ENCODE measurements around the gene TPM4.
A peak's percentile ranks its signal among the peaks of the same experiment; 100 is the strongest.
"Not testable (repeated sequence)": the region's sequence is repeated elsewhere in the genome, so short reads cannot be mapped to it uniquely, and the experiment has no call there.

Gene TPM4

GRCh38 chr19:16104722-16105121 lies 28.4 kb downstream of the TPM4 start:
- H3K27ac Mint-ChIP-seq = peak overlapping the region in 1 of 2 donors; percentile 44

GRCh38 chr19:16106121-16106520 lies 29.8 kb downstream of the TPM4 start:
- no peak overlapping the region for H3K27ac Mint-ChIP-seq

More at GRCh38 chr19:16104722-16105121, 28.4 kb downstream of the TPM4 start:
- peaks cover 52% of the 10 kb centered on the region for H3K36me3 Mint-ChIP-seq (ENCODE audit: insufficient read depth)
- no peak for ATAC-seq (replicated peaks)
- DNase-seq = no peak
- H3K9me3 Mint-ChIP-seq = no peaks in the 10 kb centered on the region
- no peak overlapping the region for H3K4me3 Mint-ChIP-seq
- H3K4me1 Mint-ChIP-seq (ENCODE audit: low read depth in 2 of 2) = peaks cover 0 to 4% of the 10 kb centered on the region in 2 donors
- no peaks in the 10 kb centered on the region for H3K27me3 Mint-ChIP-seq

DNA sequence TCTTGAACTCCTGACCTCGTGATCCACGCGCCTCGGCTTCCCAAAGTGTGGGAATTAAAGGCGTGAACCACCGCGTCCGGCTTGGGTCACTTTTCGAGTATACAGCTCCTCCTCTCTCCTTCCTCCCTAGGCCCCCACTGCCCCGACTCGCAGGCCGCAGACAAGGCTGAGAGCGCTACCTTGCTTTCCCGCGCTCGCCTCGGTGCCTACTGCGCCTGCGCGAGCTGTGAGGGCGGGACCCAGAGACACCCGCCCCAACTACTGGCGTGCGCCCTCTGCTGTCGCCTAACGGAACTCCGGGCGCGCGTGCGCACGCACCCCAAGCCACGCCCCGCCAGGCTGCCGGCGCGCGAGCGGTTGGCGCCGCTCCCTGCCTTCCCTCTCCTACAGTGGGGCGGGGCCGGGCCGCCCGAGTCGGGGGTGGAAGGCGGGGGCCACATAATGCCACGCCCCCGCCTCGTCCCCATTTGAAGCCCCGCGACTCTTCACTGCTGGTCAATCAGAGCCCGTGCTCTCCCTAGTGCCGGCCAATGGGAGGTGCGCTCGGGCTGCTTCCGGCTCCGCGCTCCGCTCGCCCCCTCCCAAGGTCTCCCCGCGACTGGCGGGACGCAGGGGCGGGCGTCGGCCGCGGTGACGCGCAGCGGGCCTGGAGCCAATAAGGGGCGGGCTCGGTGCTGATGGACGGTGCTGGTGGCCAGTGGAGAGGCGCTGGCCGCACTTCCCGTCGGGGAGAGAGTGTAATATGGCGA lies 35.0 kb downstream of the TPM4 start, which contains the start of gene RAB8A:
Gene RAB8A, plus strand, starts transcription at position 730 of the 749 bp plus-strand sequence. Its CDS starts 13 bp downstream, at position 743.
- H3K27me3 Mint-ChIP-seq = no peaks in the 10 kb centered on the region
- no peaks in the 10 kb centered on the region for H3K9me3 Mint-ChIP-seq
- peak within 1 kb of the TSS; percentile 97 to 99 for H3K27ac Mint-ChIP-seq
- ATAC-seq (replicated peaks) (peak; percentile 89), DNase-seq (peak; percentile 98 to 100 (median 99))
- H3K4me3 Mint-ChIP-seq = peak within 1 kb of the TSS; percentile 89 to 97
- peaks cover 25% of the 10 kb centered on the region for H3K36me3 Mint-ChIP-seq (ENCODE audit: insufficient read depth)
- peaks cover 26 to 29% of the 10 kb centered on the region in 2 donors for H3K4me1 Mint-ChIP-seq (ENCODE audit: low read depth in 2 of 2)

More at GRCh38 chr19:16106121-16106520, 29.8 kb downstream of the TPM4 start:
- H3K4me1 Mint-ChIP-seq (ENCODE audit: low read depth in 2 of 2) = peaks cover under 1 to 2% of the 10 kb centered on the region in 2 donors
- ATAC-seq (replicated peaks) (peak; percentile 30), DNase-seq (no peak)
- no peaks in the 10 kb centered on the region for H3K27me3 Mint-ChIP-seq
- H3K36me3 Mint-ChIP-seq (ENCODE audit: insufficient read depth) = peaks cover 41% of the 10 kb centered on the region
- no peaks in the 10 kb centered on the region for H3K9me3 Mint-ChIP-seq
- H3K4me3 Mint-ChIP-seq = no peak overlapping the region

DNA sequence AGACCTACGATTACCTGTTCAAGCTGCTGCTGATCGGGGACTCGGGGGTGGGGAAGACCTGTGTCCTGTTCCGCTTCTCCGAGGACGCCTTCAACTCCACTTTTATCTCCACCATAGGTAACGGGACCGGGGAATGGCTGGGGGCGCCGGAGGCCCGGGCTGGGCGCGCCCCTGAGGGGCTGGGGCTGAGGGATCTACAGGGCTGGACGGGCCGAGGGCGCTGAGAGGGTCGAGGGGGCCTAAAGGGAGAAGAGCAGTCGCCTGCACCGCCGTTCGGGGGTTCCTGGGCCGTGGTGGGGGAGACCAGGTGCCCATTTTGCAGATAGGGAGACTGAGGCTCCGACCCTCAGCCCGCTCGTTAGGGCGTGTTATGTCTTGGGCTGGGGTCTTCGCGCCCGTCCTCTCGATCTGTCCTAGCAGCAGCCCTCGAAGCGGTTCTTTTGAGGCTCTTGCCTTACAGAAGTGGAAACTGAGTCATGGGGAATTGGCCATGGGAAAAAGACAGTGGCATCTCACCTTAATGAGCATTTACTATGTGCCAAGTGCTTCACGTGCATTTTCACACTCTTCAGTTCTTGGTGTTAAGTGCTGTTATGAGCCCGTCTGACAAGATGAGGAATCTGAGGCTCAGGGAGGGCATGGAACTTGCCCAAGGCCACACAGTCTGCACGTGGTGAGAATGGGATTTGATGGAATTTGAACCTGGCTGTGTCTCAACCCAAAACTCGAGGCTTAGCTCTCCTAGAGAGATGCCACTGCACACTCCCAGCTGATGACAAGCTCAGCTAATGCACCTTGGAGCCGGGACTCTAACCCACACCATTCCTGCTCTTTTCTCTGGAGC lies 35.8 kb downstream of the TPM4 start:
- DNase-seq (no peak), ATAC-seq (replicated peaks) (no peak)
- Mint-ChIP-seq H3K9me3 (no peaks in the 10 kb centered on the region), H3K27ac (peak overlapping the region; percentile 97 to 99), H3K4me3 (peak overlapping the region; percentile 89 to 97), H3K27me3 (no peaks in the 10 kb centered on the region), H3K36me3 (ENCODE audit: insufficient read depth) (peaks cover 28% of the 10 kb centered on the region), H3K4me1 (ENCODE audit: low read depth in 2 of 2) (peaks cover 30 to 31% of the 10 kb centered on the region in 2 donors)

DNA sequence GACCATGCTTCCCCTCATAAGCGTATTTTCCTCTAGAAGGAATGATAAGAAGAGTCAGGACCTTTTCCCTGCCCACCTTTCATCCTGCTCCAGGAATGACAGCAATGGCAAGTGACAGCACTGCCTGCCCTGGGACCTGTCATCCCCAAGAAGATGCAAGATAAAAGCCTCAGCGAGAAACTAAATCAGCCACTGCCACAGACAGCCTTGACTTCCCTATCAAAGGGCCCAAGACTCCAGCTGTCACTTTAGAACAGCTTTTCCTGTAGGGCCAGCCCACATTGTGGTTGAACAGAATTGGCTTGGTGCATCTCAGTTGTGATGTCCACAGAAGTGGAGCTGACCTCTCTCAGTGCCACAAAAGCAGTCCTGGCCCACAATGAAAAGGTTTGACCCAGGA lies 36.5 kb downstream of the TPM4 start:
- no peak for ATAC-seq (replicated peaks)
- Mint-ChIP-seq H3K4me3 (peak overlapping the region; percentile 89 to 97), H3K36me3 (ENCODE audit: insufficient read depth) (peaks cover 29% of the 10 kb centered on the region), H3K4me1 (ENCODE audit: low read depth in 2 of 2) (peaks cover 36 to 37% of the 10 kb centered on the region in 2 donors), H3K27ac (peak overlapping the region; percentile 97 to 99), H3K9me3 (no peaks in the 10 kb centered on the region), H3K27me3 (no peaks in the 10 kb centered on the region)
- no peak for DNase-seq

DNA sequence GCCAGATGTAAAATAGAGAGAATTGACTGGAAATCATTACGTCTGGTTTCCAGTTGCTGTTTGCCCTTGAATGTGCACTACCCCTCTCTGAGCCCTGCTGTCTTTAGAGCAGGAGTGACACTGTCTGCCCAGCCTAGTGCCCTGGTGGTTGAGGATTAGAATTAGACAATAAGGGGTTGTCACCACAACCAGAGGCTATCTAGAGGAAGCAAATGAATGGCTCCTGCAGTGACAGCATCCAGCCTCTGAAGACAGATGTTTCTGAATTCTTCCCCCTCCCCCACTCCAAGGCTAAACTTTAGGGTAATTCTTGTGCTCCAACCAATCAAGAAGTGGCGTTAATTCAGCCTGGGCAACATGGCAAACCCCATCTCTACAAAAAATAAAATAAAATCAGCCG lies 37.4 kb downstream of the TPM4 start:
- no peaks in the 10 kb centered on the region for H3K27me3 Mint-ChIP-seq
- H3K9me3 Mint-ChIP-seq = no peaks in the 10 kb centered on the region
- peak overlapping the region; percentile 38 to 41 for H3K4me3 Mint-ChIP-seq
- ATAC-seq (replicated peaks) (no peak), DNase-seq (no peak)
- H3K4me1 Mint-ChIP-seq (ENCODE audit: low read depth in 2 of 2) = peaks cover 46 to 47% of the 10 kb centered on the region in 2 donors
- H3K36me3 Mint-ChIP-seq (ENCODE audit: insufficient read depth) = peaks cover 34% of the 10 kb centered on the region
- peak overlapping the region; percentile 28 to 41 for H3K27ac Mint-ChIP-seq

- H3K27ac Mint-ChIP-seq = no peak overlapping the region
- DNase-seq (no peak), ATAC-seq (replicated peaks) (no peak)
- no peaks in the 10 kb centered on the region for H3K27me3 Mint-ChIP-seq
- peak overlapping the region; percentile 2 to 39 for H3K4me3 Mint-ChIP-seq
- H3K36me3 Mint-ChIP-seq (ENCODE audit: insufficient read depth) = peaks cover 50% of the 10 kb centered on the region
- H3K4me1 Mint-ChIP-seq (ENCODE audit: low read depth in 2 of 2) = peaks cover 55 to 59% of the 10 kb centered on the region in 2 donors
- no peaks in the 10 kb centered on the region for H3K9me3 Mint-ChIP-seq
Measured at GRCh38 chr19:16115301-16116039, 39.2 kb downstream of the TPM4 start.

- DNase-seq (no peak), ATAC-seq (replicated peaks) (no peak)
- H3K4me1 Mint-ChIP-seq (ENCODE audit: low read depth in 2 of 2) = peaks cover 55 to 59% of the 10 kb centered on the region in 2 donors
- peaks cover 51% of the 10 kb centered on the region for H3K36me3 Mint-ChIP-seq (ENCODE audit: insufficient read depth)
- no peaks in the 10 kb centered on the region for H3K9me3 Mint-ChIP-seq
- no peaks in the 10 kb centered on the region for H3K27me3 Mint-ChIP-seq
- peak overlapping the region in 1 of 2 donors; percentile 94 for H3K27ac Mint-ChIP-seq
- H3K4me3 Mint-ChIP-seq = peak overlapping the region; percentile 2 to 39
Measured at GRCh38 chr19:16116067-16116466, 39.8 kb downstream of the TPM4 start.

DNA sequence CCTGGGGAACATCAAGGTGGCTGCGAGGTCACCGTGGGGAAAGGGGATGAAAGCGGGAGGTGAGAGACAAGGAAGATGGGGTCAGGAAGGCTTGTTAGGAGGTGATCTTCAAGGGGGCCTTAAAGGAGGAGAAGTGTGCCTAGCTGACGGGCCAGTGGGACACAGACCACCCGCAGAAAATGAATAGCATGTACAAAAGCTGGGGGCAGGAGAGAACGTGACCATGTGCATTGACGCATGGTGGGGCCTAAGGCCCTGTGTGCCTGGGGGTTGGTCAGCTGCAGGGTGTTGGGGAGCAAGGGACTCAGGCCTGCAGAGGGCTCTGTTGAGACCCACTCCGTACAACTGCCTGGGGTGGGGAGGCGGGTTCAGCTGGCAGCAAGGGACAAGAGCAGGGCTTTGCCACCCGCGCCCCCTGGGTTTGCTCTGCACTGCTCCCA lies 41.3 kb downstream of the TPM4 start:
- no peak for DNase-seq
- Mint-ChIP-seq H3K36me3 (ENCODE audit: insufficient read depth) (peaks cover 53% of the 10 kb centered on the region), H3K4me3 (peak overlapping the region; percentile 75 to 77), H3K27me3 (no peaks in the 10 kb centered on the region), H3K27ac (peak overlapping the region; percentile 94 to 96), H3K9me3 (no peaks in the 10 kb centered on the region), H3K4me1 (ENCODE audit: low read depth in 2 of 2) (peaks cover 48% of the 10 kb centered on the region in 2 donors)
- ATAC-seq (replicated peaks) = no peak

DNA sequence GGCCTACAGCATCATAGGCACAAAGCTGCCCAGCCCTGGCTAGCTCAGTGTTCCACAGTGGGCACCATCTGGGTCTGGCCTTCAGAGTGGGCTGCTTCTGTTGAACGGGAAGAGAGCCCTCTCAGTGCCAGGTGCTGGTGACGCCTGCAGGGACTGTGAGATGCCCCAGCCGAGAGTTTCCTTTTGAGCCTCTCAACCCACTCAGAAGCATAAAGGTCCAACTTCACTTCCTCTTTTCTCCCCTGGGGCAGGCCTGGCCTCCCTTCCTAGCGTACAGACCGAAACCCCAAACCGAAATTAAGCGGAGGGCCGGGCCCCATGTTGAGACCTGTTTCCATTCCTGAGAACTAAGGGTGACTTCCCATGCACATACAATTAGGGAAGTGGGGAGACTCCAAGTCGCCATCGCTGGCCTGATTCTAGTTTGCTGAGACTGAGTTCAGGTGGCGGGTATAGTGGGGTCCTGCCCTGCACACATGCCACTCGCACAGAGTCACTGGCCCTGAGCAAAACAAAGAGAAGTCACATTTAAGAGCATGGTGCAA lies 42.3 kb downstream of the TPM4 start:
- Mint-ChIP-seq H3K4me1 (ENCODE audit: low read depth in 2 of 2) (peaks cover 43 to 45% of the 10 kb centered on the region in 2 donors), H3K27me3 (no peaks in the 10 kb centered on the region), H3K27ac (peak overlapping the region; percentile 94 to 96), H3K36me3 (ENCODE audit: insufficient read depth) (peaks cover 61% of the 10 kb centered on the region), H3K4me3 (peak overlapping the region; percentile 75 to 77), H3K9me3 (no peaks in the 10 kb centered on the region)
- ATAC-seq (replicated peaks) (peak; percentile 52), DNase-seq (no peak)

DNA sequence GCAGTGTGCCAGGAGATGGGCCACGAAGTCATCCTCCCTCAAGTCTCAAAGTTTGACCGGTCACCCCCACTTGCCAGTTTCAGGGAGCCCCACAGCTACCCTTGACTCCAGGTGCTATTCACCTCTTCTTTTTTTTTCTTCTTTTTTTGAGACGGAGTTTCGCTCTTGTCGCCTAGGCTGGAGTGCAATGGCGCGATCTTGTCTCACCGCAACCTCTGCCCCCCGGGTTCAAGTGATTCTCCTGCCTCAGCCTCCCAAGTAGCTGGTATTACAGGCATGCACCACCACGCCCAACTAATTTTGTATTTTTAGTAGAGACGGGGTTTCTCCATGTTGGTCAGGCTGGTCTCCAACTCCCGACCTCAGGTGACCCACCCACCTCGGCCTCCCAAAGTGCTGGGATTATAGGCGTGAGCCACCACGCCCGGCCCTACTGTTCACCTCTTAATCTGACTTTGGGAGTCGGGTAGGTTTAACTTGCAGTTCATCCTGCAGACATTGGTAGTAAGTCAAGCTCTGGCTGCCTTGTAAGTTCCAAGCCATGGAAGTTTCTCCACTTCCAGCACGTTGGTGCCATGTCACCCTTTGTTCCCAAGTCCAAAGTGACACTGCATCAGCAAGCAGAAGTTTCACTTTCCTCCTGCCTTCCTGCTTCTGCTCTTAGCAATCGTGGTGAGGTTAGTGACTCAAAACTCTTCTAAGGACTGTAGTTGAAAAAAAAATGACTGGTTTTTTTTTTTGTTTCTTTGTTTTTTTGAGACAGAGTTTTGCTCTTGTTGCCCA lies 43.0 kb downstream of the TPM4 start:
- Mint-ChIP-seq H3K36me3 (ENCODE audit: insufficient read depth) (peaks cover 65% of the 10 kb centered on the region), H3K27ac (peak overlapping the region; percentile 94 to 96), H3K4me3 (peak overlapping the region; percentile 75 to 77), H3K4me1 (ENCODE audit: low read depth in 2 of 2) (peaks cover 40 to 41% of the 10 kb centered on the region in 2 donors)
- peak; percentile 83 for ATAC-seq (replicated peaks)
- not testable (repeated sequence) for DNase-seq, H3K27me3 Mint-ChIP-seq, H3K9me3 Mint-ChIP-seq

GRCh38 chr19:16121141-16121540 lies 44.8 kb downstream of the TPM4 start:
- no peaks in the 10 kb centered on the region for H3K27me3 Mint-ChIP-seq

More at GRCh38 chr19:16121141-16121540, 44.8 kb downstream of the TPM4 start:
- no peaks in the 10 kb centered on the region for H3K9me3 Mint-ChIP-seq
- H3K36me3 Mint-ChIP-seq (ENCODE audit: insufficient read depth) = peaks cover 72% of the 10 kb centered on the region
- no peak for DNase-seq
- ATAC-seq (replicated peaks) = no peak
- H3K4me3 Mint-ChIP-seq = no peak overlapping the region
- H3K4me1 Mint-ChIP-seq (ENCODE audit: low read depth in 2 of 2) = peaks cover 31 to 33% of the 10 kb centered on the region in 2 donors
- H3K27ac Mint-ChIP-seq = no peak overlapping the region
